HEK293 (cell line): Measurements from ENCODE around the gene RDX.
A peak's percentile ranks its signal among the peaks of the same experiment; 100 is the strongest.

ENCODE experiments used
- EGR2 ChIP-seq: fragments of 450-650 bp; formaldehyde crosslinking; IDR thresholded peaks from 2 replicates; pipeline ENCODE4 v1.5.1; 2016; ENCODE audit warnings: low read depth, missing biosample characterization, missing genetic modification characterization
- HIC1 ChIP-seq: fragments of 450-650 bp; formaldehyde crosslinking; IDR thresholded peaks from 2 replicates; pipeline ENCODE4 v1.5.1; 2016; ENCODE audit warnings: missing biosample characterization, missing genetic modification characterization
- KLF10 ChIP-seq: fragments of 450-650 bp; IDR thresholded peaks from 2 replicates; pipeline ENCODE4 v1.5.1; 2018; ENCODE audit warnings: missing biosample characterization, mild to moderate bottlenecking, missing genetic modification characterization
- MYNN ChIP-seq: fragments of 450-650 bp; formaldehyde crosslinking; IDR thresholded peaks from 2 replicates; pipeline ENCODE4 v1.5.1; 2016; ENCODE audit warnings: missing biosample characterization, missing genetic modification characterization, borderline replicate concordance
- PATZ1 ChIP-seq: fragments of 450-650 bp; formaldehyde crosslinking; IDR thresholded peaks from 2 replicates; pipeline ENCODE4 v1.5.1; 2016; ENCODE audit warnings: missing biosample characterization, missing genetic modification characterization
- SCRT2 ChIP-seq: fragments of 450-650 bp; formaldehyde crosslinking; IDR thresholded peaks from 2 replicates; pipeline ENCODE4 v1.5.1; 2016; ENCODE audit warnings: missing biosample characterization, missing genetic modification characterization
- ZBTB11 ChIP-seq: fragments of 450-650 bp; formaldehyde crosslinking; conservative IDR thresholded peaks from 2 replicates; pipeline ENCODE4 v1.5.1; 2016; ENCODE audit warnings: low read depth, missing biosample characterization, missing genetic modification characterization
- ZBTB17 ChIP-seq: fragments of 450-650 bp; formaldehyde crosslinking; IDR thresholded peaks from 2 replicates; pipeline ENCODE4 v1.5.1; 2016; ENCODE audit warnings: missing biosample characterization, missing genetic modification characterization
- ZBTB8A ChIP-seq: fragments of 450-650 bp; formaldehyde crosslinking; IDR thresholded peaks from 2 replicates; pipeline ENCODE4 v1.5.1; 2016; ENCODE audit warnings: missing biosample characterization, missing genetic modification characterization
- ZNF184 ChIP-seq: fragments of 450-650 bp; IDR thresholded peaks from 2 replicates; pipeline ENCODE4 v1.5.1; 2018; ENCODE audit warnings: missing biosample characterization, mild to moderate bottlenecking, missing genetic modification characterization
- ZNF335 ChIP-seq: fragments of 450-650 bp; formaldehyde crosslinking; conservative IDR thresholded peaks from 2 replicates; pipeline ENCODE4 v1.5.1; 2016; ENCODE audit warnings: missing biosample characterization, missing genetic modification characterization
- ZNF394 ChIP-seq: fragments of 450-650 bp; formaldehyde crosslinking; IDR thresholded peaks from 2 replicates; pipeline ENCODE4 v1.5.1; 2016; ENCODE audit warnings: missing biosample characterization, missing genetic modification characterization, mild to moderate bottlenecking, moderate library complexity, borderline replicate concordance
- ZNF600 ChIP-seq: fragments of 450-650 bp; formaldehyde crosslinking; IDR thresholded peaks from 2 replicates; pipeline ENCODE4 v1.5.1; 2016; ENCODE audit warnings: missing biosample characterization, missing genetic modification characterization
- ZNF629 ChIP-seq: fragments of 450-650 bp; formaldehyde crosslinking; IDR thresholded peaks from 2 replicates; pipeline ENCODE4 v1.5.1; 2017; ENCODE audit warnings: missing biosample characterization, missing genetic modification characterization
- ZNF660 ChIP-seq: fragments of 450-650 bp; IDR thresholded peaks from 2 replicates; pipeline ENCODE4 v1.5.1; 2018; ENCODE audit warnings: missing biosample characterization, mild to moderate bottlenecking, missing genetic modification characterization
- ZNF692 ChIP-seq: fragments of 450-650 bp; formaldehyde crosslinking; IDR thresholded peaks from 2 replicates; pipeline ENCODE4 v1.5.1; 2016; ENCODE audit warnings: missing biosample characterization, missing genetic modification characterization
- ZNF704 ChIP-seq: fragments of 450-650 bp; formaldehyde crosslinking; IDR thresholded peaks from 2 replicates; pipeline ENCODE4 v1.5.1; 2016; ENCODE audit warnings: missing biosample characterization, missing genetic modification characterization
- ZNF837 ChIP-seq: fragments of 450-650 bp; formaldehyde crosslinking; IDR thresholded peaks from 2 replicates; pipeline ENCODE4 v1.5.1; 2016; ENCODE audit warnings: missing biosample characterization, missing genetic modification characterization
- ZNF843 ChIP-seq: fragments of 450-650 bp; formaldehyde crosslinking; IDR thresholded peaks from 2 replicates; pipeline ENCODE4 v1.5.1; 2016; ENCODE audit warnings: missing biosample characterization, missing genetic modification characterization
- ZSCAN23 ChIP-seq: fragments of 450-650 bp; formaldehyde crosslinking; IDR thresholded peaks from 2 replicates; pipeline ENCODE4 v1.5.1; 2016; ENCODE audit warnings: missing biosample characterization, missing genetic modification characterization
- TF ChIP-seq, protein P1 (sequence below): fragments of 450-650 bp; formaldehyde crosslinking; IDR thresholded peaks from 2 replicates; pipeline ENCODE4 v1.5.1; 2016; ENCODE audit warnings: missing biosample characterization, missing genetic modification characterization
- TF ChIP-seq, protein P2 (sequence below): fragments of 450-650 bp; formaldehyde crosslinking; IDR thresholded peaks from 2 replicates; pipeline ENCODE4 v1.5.1; 2016; ENCODE audit warnings: missing biosample characterization, missing genetic modification characterization
- TF ChIP-seq, protein P3 (sequence below): fragments of 450-650 bp; formaldehyde crosslinking; IDR thresholded peaks from 2 replicates; pipeline ENCODE4 v1.5.1; 2016; ENCODE audit warnings: missing biosample characterization, missing genetic modification characterization
- TF ChIP-seq, protein P4 (sequence below): fragments of 450-650 bp; formaldehyde crosslinking; IDR thresholded peaks from 2 replicates; pipeline ENCODE4 v1.5.1; 2016; ENCODE audit warnings: missing biosample characterization, missing genetic modification characterization

Gene RDX

DNA sequence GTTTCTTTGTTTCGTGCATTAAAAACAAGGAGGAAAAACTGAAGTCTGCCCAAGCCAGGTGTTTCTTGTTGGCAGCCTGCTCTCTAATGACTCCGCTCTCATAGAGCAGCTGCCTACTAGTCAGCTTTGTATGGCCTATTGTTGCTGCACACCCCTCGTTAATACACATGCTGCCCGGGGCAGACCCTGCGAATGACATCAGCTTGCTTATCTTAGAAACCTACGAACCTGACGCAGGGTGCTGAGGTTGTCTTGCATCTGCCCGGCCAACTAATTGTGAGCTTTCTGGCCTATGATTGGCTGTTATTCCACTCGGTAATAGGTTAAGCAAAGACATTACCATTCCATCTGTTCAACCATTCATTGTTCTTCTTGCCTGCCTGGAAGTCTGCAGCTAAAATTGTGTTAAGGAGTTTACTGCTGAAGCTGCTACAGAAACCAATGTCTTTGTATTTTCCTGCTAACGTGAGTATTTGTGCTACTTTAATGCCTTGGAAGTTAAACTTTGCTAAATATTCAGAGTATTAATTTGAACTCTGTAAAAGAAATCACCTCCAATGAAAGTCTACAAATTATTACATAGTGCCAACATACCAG is 165.7 kb downstream of the RDX start (continued):
- TF ChIP-seq ZSCAN23 (tag by site-specific recombination) = no peak
- TF ChIP-seq ZNF837 (tag by site-specific recombination) = no peak
- peak; percentile 53 for TF ChIP-seq ZNF660 (tag by site-specific recombination)
- TF ChIP-seq, protein P1, sequence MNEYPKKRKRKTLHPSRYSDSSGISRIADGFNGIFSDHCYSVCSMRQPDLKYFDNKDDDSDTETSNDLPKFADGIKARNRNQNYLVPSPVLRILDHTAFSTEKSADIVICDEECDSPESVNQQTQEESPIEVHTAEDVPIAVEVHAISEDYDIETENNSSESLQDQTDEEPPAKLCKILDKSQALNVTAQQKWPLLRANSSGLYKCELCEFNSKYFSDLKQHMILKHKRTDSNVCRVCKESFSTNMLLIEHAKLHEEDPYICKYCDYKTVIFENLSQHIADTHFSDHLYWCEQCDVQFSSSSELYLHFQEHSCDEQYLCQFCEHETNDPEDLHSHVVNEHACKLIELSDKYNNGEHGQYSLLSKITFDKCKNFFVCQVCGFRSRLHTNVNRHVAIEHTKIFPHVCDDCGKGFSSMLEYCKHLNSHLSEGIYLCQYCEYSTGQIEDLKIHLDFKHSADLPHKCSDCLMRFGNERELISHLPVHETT = 0 out of 2 replicates have a peak, but pooled peaks have one; percentile 40
- peak; percentile 35; the same call in 1 of the 2 replicates for TF ChIP-seq KLF10
- TF ChIP-seq HIC1 (tag by site-specific recombination) = 0 out of 2 replicates have a peak, but pooled peaks have one; percentile 35
- TF ChIP-seq PATZ1 (tag by site-specific recombination) = peak; percentile 46
- TF ChIP-seq MYNN (tag by site-specific recombination) = no peak
- TF ChIP-seq ZBTB17 (tag by site-specific recombination) = peak; percentile 90
- TF ChIP-seq, protein P2, sequence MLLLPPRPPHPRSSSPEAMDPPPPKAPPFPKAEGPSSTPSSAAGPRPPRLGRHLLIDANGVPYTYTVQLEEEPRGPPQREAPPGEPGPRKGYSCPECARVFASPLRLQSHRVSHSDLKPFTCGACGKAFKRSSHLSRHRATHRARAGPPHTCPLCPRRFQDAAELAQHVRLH = peak; percentile 49; the same call in 1 of the 2 replicates
- no peak; the same call in 1 of the 2 replicates for TF ChIP-seq ZNF692 (tag by site-specific recombination)
- TF ChIP-seq ZBTB11 (tag by site-specific recombination) = no peak
- TF ChIP-seq EGR2 (tag by site-specific recombination) = no peak
- TF ChIP-seq, protein P3, sequence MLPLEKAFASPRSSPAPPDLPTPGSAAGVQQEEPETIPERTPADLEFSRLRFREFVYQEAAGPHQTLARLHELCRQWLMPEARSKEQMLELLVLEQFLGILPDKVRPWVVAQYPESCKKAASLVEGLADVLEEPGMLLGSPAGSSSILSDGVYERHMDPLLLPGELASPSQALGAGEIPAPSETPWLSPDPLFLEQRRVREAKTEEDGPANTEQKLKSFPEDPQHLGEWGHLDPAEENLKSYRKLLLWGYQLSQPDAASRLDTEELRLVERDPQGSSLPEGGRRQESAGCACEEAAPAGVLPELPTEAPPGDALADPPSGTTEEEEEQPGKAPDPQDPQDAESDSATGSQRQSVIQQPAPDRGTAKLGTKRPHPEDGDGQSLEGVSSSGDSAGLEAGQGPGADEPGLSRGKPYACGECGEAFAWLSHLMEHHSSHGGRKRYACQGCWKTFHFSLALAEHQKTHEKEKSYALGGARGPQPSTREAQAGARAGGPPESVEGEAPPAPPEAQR (tag by site-specific recombination) = no peak
- peak; percentile 46; the same call in 1 of the 2 replicates for TF ChIP-seq SCRT2 (tag by site-specific recombination)
- TF ChIP-seq ZNF184 = 0 out of 2 replicates have a peak, but pooled peaks have one; percentile 17
- TF ChIP-seq ZNF600 (tag by site-specific recombination) = peak; percentile 93
- peak; percentile 90 for TF ChIP-seq ZNF629 (tag by site-specific recombination)
- TF ChIP-seq ZNF843 (tag by site-specific recombination) = peak; percentile 61
- peak; percentile 59; the same call in 1 of the 2 replicates for TF ChIP-seq ZNF394 (tag by site-specific recombination)
- TF ChIP-seq ZNF335 (tag by site-specific recombination) = peak; percentile 58
- 0 out of 2 replicates have a peak, but pooled peaks have one; percentile 19 for TF ChIP-seq ZBTB8A (tag by site-specific recombination)
- no peak for TF ChIP-seq ZNF704 (tag by site-specific recombination)
- TF ChIP-seq, protein P4, sequence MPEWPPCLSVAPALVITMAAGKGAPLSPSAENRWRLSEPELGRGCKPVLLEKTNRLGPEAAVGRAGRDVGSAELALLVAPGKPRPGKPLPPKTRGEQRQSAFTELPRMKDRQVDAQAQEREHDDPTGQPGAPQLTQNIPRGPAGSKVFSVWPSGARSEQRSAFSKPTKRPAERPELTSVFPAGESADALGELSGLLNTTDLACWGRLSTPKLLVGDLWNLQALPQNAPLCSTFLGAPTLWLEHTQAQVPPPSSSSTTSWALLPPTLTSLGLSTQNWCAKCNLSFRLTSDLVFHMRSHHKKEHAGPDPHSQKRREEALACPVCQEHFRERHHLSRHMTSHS (tag by site-specific recombination) = no peak
